A549 (cell line): ENCODE measurements around the gene PALS1. TPM values are rescaled to one million over a fixed set of nuclear protein-coding genes. Genes with fewer than 3 reads are reported as not detected.

Source experiments
- ATAC-seq, 2 experiments: fragments of 200-7000 bp in 1 of 2; fragments of >200 bp in 1 of 2; cut with Nextera tagmentation in 1 of 2; cut with Tn5 transposase in 1 of 2; 3 replicates each; pipeline versions ENCODE4 v1.8.0 to v1.9.1; 2018 to 2020; ENCODE audit warnings: mild to moderate bottlenecking in 1 of 2, moderate library complexity in 1 of 2
- CTCF ChIA-PET: fragments of 300-600 bp; sonication (Branson Sonifier 250); formaldehyde crosslinking; extraction: SDS; loops from one replicate; lab custom pipeline; 2021; ENCODE audit warnings: antibody characterized with exemption, inconsistent platforms; lab: Yijun Ruan, JAX
- POLR2A ChIA-PET: fragments of 350-600 bp; formaldehyde crosslinking; extraction: SDS; loops from one replicate; lab custom pipeline; 2021; ENCODE audit warnings: antibody characterized with exemption, inconsistent platforms; lab: Yijun Ruan, JAX
- DNase-seq, 2 experiments: peaks; one replicate each; pipeline versions ENCODE4 v3.0.0 to v3.0.0-alpha.2; 2011 to 2016; ENCODE audit warnings: low read depth in 1 of 2, low spot score in 1 of 2
- FAIRE-seq: peaks from 2 replicates; lab custom pipeline; 2011; peaks lifted over from hg19 to GRCh38; lab: Jason Lieb, UNC
- H3K27ac ChIP-seq, 2 experiments: fragments of >200 bp; sonication (Bioruptor Twin); formaldehyde crosslinking; 3 replicates each; pipeline ENCODE4 v1.5.1; 2016 to 2017
- H3K4me1 ChIP-seq: fragments of >200 bp; sonication (Bioruptor Twin); formaldehyde crosslinking; 3 replicates; pipeline ENCODE4 v1.6.1; 2016
- H3K4me2 ChIP-seq: fragments of >200 bp; sonication (Bioruptor Twin); formaldehyde crosslinking; 3 replicates; pipeline ENCODE4 v1.6.1; 2016
- H3K4me3 ChIP-seq: fragments of >200 bp; sonication (Bioruptor Twin); formaldehyde crosslinking; 3 replicates; pipeline ENCODE4 v1.5.1; 2016
- H3K9me3 ChIP-seq: fragments of >200 bp; sonication (Bioruptor Twin); formaldehyde crosslinking; 3 replicates; pipeline ENCODE4 v1.6.1; 2016
- BCL3 ChIP-seq: fragments of >200 bp; sonication (Bioruptor Twin); formaldehyde crosslinking; IDR thresholded peaks from 3 replicates; pipeline ENCODE4 v1.6.1; 2016
- CHD2 ChIP-seq: fragments of 150-350 bp; IDR thresholded peaks from 2 replicates; pipeline ENCODE4 v1.6.1; 2014; ENCODE audit warnings: low read length; ENCODE audit not compliant: partially characterized antibody
- E2F6 ChIP-seq: IDR thresholded peaks from 2 replicates; pipeline ENCODE4 v1.6.1; 2012; ENCODE audit warnings: low read depth, borderline replicate concordance
- EHMT2 ChIP-seq: fragments of 200-600 bp; sonication (generic); IDR thresholded peaks from 2 replicates; pipeline ENCODE4 v1.6.1; 2016; ENCODE audit warnings: antibody characterized with exemption, low read depth, mild to moderate bottlenecking, moderate library complexity
- ELK1 ChIP-seq: fragments of 150-350 bp; IDR thresholded peaks from 2 replicates; pipeline ENCODE4 v1.6.1; 2014; ENCODE audit warnings: low read depth, mild to moderate bottlenecking, low read length
- EP300 ChIP-seq, 2 experiments: fragments of >200 bp; sonication (Bioruptor Twin); formaldehyde crosslinking; IDR thresholded peaks; 2 replicates in 1 of 2; 3 replicates in 1 of 2; pipeline ENCODE4 v1.6.1; 2016 to 2017
- FOSL2 ChIP-seq, 2 experiments: fragments of 450-650 bp in 1 of 2; fragments of >200 bp in 1 of 2; sonication (Bioruptor Twin) in 1 of 2; formaldehyde crosslinking; IDR thresholded peaks; 2 replicates each; pipeline versions ENCODE4 v1.5.0 to v1.6.1; 2016 to 2020; ENCODE audit warnings: mild to moderate bottlenecking in 1 of 2, moderate library complexity in 1 of 2
- FOXS1 ChIP-seq: fragments of 250-450 bp; sonication (Bioruptor Pico); IDR thresholded peaks from 2 replicates; pipeline ENCODE4 v1.5.0; 2020; ENCODE audit warnings: mild to moderate bottlenecking, moderate library complexity
- GATA3 ChIP-seq: IDR thresholded peaks from 2 replicates; pipeline ENCODE4 v1.6.1; 2012; ENCODE audit warnings: borderline replicate concordance
- HDAC2 ChIP-seq: fragments of 200-600 bp; sonication (generic); IDR thresholded peaks from 2 replicates; pipeline ENCODE4 v1.6.1; 2016
- HMGXB4 ChIP-seq: fragments of 250-450 bp; sonication (Bioruptor Pico); IDR thresholded peaks from 2 replicates; pipeline ENCODE4 v1.5.0; 2021; ENCODE audit warnings: mild to moderate bottlenecking, moderate library complexity, borderline replicate concordance
- HOXB13 ChIP-seq: fragments of 250-450 bp; sonication (Bioruptor Pico); IDR thresholded peaks from 2 replicates; pipeline ENCODE4 v1.5.0; 2020; ENCODE audit warnings: low read depth, mild to moderate bottlenecking, moderate library complexity
- HOXB5 ChIP-seq: fragments of 250-450 bp; sonication (Bioruptor Pico); IDR thresholded peaks from 2 replicates; pipeline ENCODE4 v1.5.0; 2020; ENCODE audit warnings: mild to moderate bottlenecking, moderate library complexity
- MAZ ChIP-seq: fragments of 150-350 bp; IDR thresholded peaks from 2 replicates; pipeline ENCODE4 v1.6.1; 2014; ENCODE audit warnings: antibody characterized with exemption, low read depth, low read length, borderline replicate concordance
- PBX3 ChIP-seq: IDR thresholded peaks from 2 replicates; pipeline ENCODE4 v1.6.1; 2012
- POLR2A ChIP-seq: IDR thresholded peaks from 2 replicates; pipeline ENCODE4 v1.6.1; 2012; ENCODE audit warnings: mild to moderate bottlenecking, low read length
- POLR2AphosphoS2 ChIP-seq: conservative IDR thresholded peaks from 2 replicates; pipeline ENCODE4 v1.6.1; 2012; ENCODE audit warnings: low read length, improper control_type of control experiment, inconsistent platforms
- REST ChIP-seq: fragments of 200-600 bp; sonication (generic); IDR thresholded peaks from 2 replicates; pipeline ENCODE4 v1.6.1; 2016; ENCODE audit warnings: antibody characterized with exemption, mild to moderate bottlenecking, moderate library complexity
- SMC3 ChIP-seq: fragments of >200 bp; sonication (Bioruptor Twin); formaldehyde crosslinking; IDR thresholded peaks from 3 replicates; pipeline ENCODE4 v1.6.1; 2018; ENCODE audit warnings: inconsistent platforms
- TFCP2L1 ChIP-seq: fragments of 250-450 bp; sonication (Bioruptor Pico); IDR thresholded peaks from 2 replicates; pipeline ENCODE4 v1.5.0; 2021; ENCODE audit warnings: mild to moderate bottlenecking
- TP53 ChIP-seq: fragments of 250-450 bp; sonication (Bioruptor Pico); IDR thresholded peaks from 2 replicates; pipeline ENCODE4 v1.5.0; 2021; ENCODE audit warnings: mild to moderate bottlenecking, moderate library complexity
- ZFP36 ChIP-seq: fragments of 450-650 bp; IDR thresholded peaks from 2 replicates; pipeline ENCODE4 v1.6.1; 2014; ENCODE audit warnings: borderline replicate concordance; ENCODE audit not compliant: partially characterized antibody
- ZSCAN20 ChIP-seq: fragments of 250-450 bp; sonication (Bioruptor Pico); IDR thresholded peaks from 2 replicates; pipeline ENCODE4 v1.8.0; 2022; ENCODE audit warnings: mild to moderate bottlenecking, moderate library complexity
- WGBS: methylation state at CpG from one replicate; pipeline ENCODE4 v1.1.6; 2017; ENCODE audit errors: missing lambda C conversion rate; 5-methylcytosine and 5-hydroxymethylcytosine counted together
- polyA plus RNA-seq, 4 experiments: library from polyadenylated mRNA; depleted of rRNA in 3 of 4; stranded (reverse); fragments of >200 nt; fragmentation: RNase III in 1 of 4; extraction: RNeasy Plus Mini Kit Qiagen cat#74134 plus additional on column Dnase treatment in 1 of 4; gene quantifications; 2 replicates in 3 of 4; 3 replicates in 1 of 4; pipeline ENCODE4 v1.2.3, GENCODE V29; 2011 to 2017

PALS1 gene
- polyA plus RNA-seq, 2 of the 4 experiments (the other 2 are of a cell fraction): 23.4 to 32.6 TPM

- no peak for ATAC-seq
- H3K9me3 ChIP-seq: no peaks in the 10 kb centered on the region
- FAIRE-seq: no peak
- no peak overlapping the region for H3K4me3 ChIP-seq
- H3K4me2 ChIP-seq: no peak overlapping the region
- CTCF ChIA-PET: interaction anchor here (0.7 to 1.6 kb wide), 2 partner anchors 9 to 24 kb away, joined by 6 to 7 read pairs; no protein-coding TSS in a partner anchor
- no peak overlapping the region for H3K27ac ChIP-seq
- H3K4me1 ChIP-seq: peaks cover 14% of the 10 kb centered on the region
- no peak for DNase-seq
- 91% methylated on average over 1 of the region's 1 CpG for WGBS
- POLR2A ChIA-PET: no interaction called here
- no peak for TF ChIP-seq MAZ
- TF ChIP-seq, all 56 proteins: peak for 0
Measured at GRCh38 chr14:67260965-67261364, 19.7 kb downstream of the PALS1 start.

- Histone ChIP-seq H3K9me3 (no peaks in the 10 kb centered on the region), H3K4me1 (peaks cover 14% of the 10 kb centered on the region), H3K4me3 (no peak overlapping the region)
- DNase-seq (no peak), ATAC-seq (no peak)
- CTCF ChIA-PET: no interaction called here
- TF ChIP-seq HDAC2: no peak
- TF ChIP-seq CHD2: no peak
- no peak for TF ChIP-seq ZSCAN20 (CRISPR knock-in tag)
- no peak for TF ChIP-seq FOXS1 (CRISPR knock-in tag)
- TF ChIP-seq EP300 (IDR thresholded peaks at IDR 0.05): no peak
- no peak for TF ChIP-seq BCL3
- TF ChIP-seq E2F6: no peak
- no peak for TF ChIP-seq HOXB13
- no peak for TF ChIP-seq POLR2AphosphoS2
- TF ChIP-seq ZFP36: no peak
- TF ChIP-seq TP53 (CRISPR knock-in tag): no peak
- TF ChIP-seq, all 56 proteins: peak for 0
- Histone ChIP-seq H3K4me2 (peak overlapping the region; percentile 16; the same call in 2 of the 3 replicates), H3K27ac (no peak overlapping the region)
- no peak for FAIRE-seq
- 73% methylated on average over 5 of the region's 5 CpGs for WGBS
- POLR2A ChIA-PET: no interaction called here
Measured at GRCh38 chr14:67263499-67264149, 22.4 kb downstream of the PALS1 start.

GRCh38 chr14:67265131-67265530 is 23.9 kb downstream of the PALS1 start:
- ATAC-seq: no peak
- Histone ChIP-seq H3K27ac (no peak overlapping the region), H3K4me2 (no peak overlapping the region), H3K4me3 (no peak overlapping the region), H3K4me1 (peaks cover 28% of the 10 kb centered on the region), H3K9me3 (no peaks in the 10 kb centered on the region)
- POLR2A ChIA-PET: no interaction called here
- peak; percentile 28 for FAIRE-seq
- CTCF ChIA-PET: interaction anchor here (2.6 kb wide), 1 partner anchor 12 kb away, joined by 12 read pairs; no protein-coding TSS in a partner anchor
- WGBS: 70% methylated on average over 2 of the region's 2 CpGs
- DNase-seq: no peak
- TF ChIP-seq EHMT2 (no peak), SMC3 (no peak), ELK1 (no peak), TP53 (CRISPR knock-in tag) (no peak), REST (no peak), E2F6 (no peak), TFCP2L1 (CRISPR knock-in tag) (no peak), GATA3 (no peak), POLR2A (no peak), HOXB5 (no peak), FOSL2 (IDR thresholded peaks at IDR 0.05) (no peak), FOSL2 (CRISPR knock-in tag; IDR thresholded peaks at IDR 0.05) (no peak), HMGXB4 (CRISPR knock-in tag) (no peak), PBX3 (no peak)
